ENCODE measurements around the gene LIMD2.

The LIMD2 gene

GRCh38 chr17:63699638-63700527 lies at the start of gene LIMD2:
TSS of gene LIMD2 (minus strand) at chr17:63700125. CDS start at chr17:63699298, 827 bp downstream.
- Histone ChIP-seq H3K4me1 (ENCODE audit: control insufficient read depth, insufficient read depth, low read length) (peaks cover 3% of the 10 kb centered on the region; the same call in 1 of the 2 replicates), H3K4me3 (ENCODE audit: low read depth, low read length) (peak within 1 kb of the TSS; percentile 55), H3K9me3 (ENCODE audit: control insufficient read depth, insufficient read depth, low read depth, low read length) (no peaks in the 10 kb centered on the region), H3K27ac (ENCODE audit: extremely low read depth, low read depth, low read length) (peak within 1 kb of the TSS; percentile 91), H3K36me3 (ENCODE audit: control insufficient read depth in 2 of 2, insufficient read depth in 1 of 2, low read length in 2 of 2) (peaks cover 3 to 51% of the 10 kb centered on the region in 2 experiments; a peak in 2 of 3 replicates)
- TF ChIP-seq ZSCAN30 (tag by site-specific recombination; IDR thresholded peaks at IDR 0.05) (0 out of 2 replicates have a peak, but pooled peaks have one; percentile 6), ZBTB26 (tag by site-specific recombination; optimal IDR thresholded peaks at IDR 0.05) (peak; percentile 39), KLF9 (tag by site-specific recombination; IDR thresholded peaks at IDR 0.05; ENCODE audit: low read depth) (no peak), ZNF449 (tag by site-specific recombination; IDR thresholded peaks at IDR 0.05) (no peak), MYNN (tag by site-specific recombination; IDR thresholded peaks at IDR 0.05; ENCODE audit: borderline replicate concordance) (no peak), ZNF341 (tag by site-specific recombination; IDR thresholded peaks at IDR 0.05; ENCODE audit: low read depth) (0 out of 2 replicates have a peak, but pooled peaks have one; percentile 27), IKZF3 (tag by site-specific recombination; IDR thresholded peaks at IDR 0.05) (0 out of 2 replicates have a peak, but pooled peaks have one; percentile 19)
- ChIA-PET POLR2A (interaction anchor here (1.3 to 1.5 kb wide), 2 partner anchors 10 to 78 kb away, joined by 5 to 7 read pairs; partner anchors contain the start of gene MAP3K3), CTCF (no interaction called here)

GRCh38 chr17:63741408-63742173 lies 41.7 kb upstream of the LIMD2 start, which contains the start of gene STRADA:
TSS of gene STRADA (minus strand) at chr17:63741799. CDS start at chr17:63728369, 13,430 bp downstream.
- H3K27ac ChIP-seq (ENCODE audit: extremely low read depth, low read depth, low read length) = peak within 1 kb of the TSS; percentile 95
- ChIA-PET CTCF (interaction anchor here (0.6 to 1.0 kb wide), 4 partner anchors 43 to 383 kb away, joined by 3 read pairs; no protein-coding TSS in a partner anchor), POLR2A (interaction anchor here (0.7 to 2.1 kb wide), 10 partner anchors 9 to 191 kb away, joined by 3 to 35 read pairs (median 5); partner anchors contain the start of genes CCDC47, DCAF7, DDX42 and MAP3K3)
- H3K36me3 ChIP-seq (ENCODE audit: control insufficient read depth in 2 of 2, insufficient read depth in 1 of 2, low read length in 2 of 2) = peaks cover 17 to 18% of the 10 kb centered on the region in 2 experiments
- peak within 1 kb of the TSS; percentile 87 for H3K4me3 ChIP-seq (ENCODE audit: low read depth, low read length)
- H3K4me1 ChIP-seq (ENCODE audit: control insufficient read depth, insufficient read depth, low read length) = peaks cover 6% of the 10 kb centered on the region; the same call in 1 of the 2 replicates
- no peaks in the 10 kb centered on the region for H3K9me3 ChIP-seq (ENCODE audit: control insufficient read depth, insufficient read depth, low read depth, low read length)
- TF ChIP-seq ZSCAN30 (tag by site-specific recombination; IDR thresholded peaks at IDR 0.05) (peak; percentile 54), ZNF548 (tag by site-specific recombination; IDR thresholded peaks at IDR 0.05) (no peak), ZNF404 (tag by site-specific recombination; IDR thresholded peaks at IDR 0.05) (no peak), ZNF707 (tag by site-specific recombination; IDR thresholded peaks at IDR 0.05) (no peak; the same call in 1 of the 2 replicates), ZNF202 (tag by site-specific recombination; IDR thresholded peaks at IDR 0.05; ENCODE audit: borderline replicate concordance) (no peak), PRDM6 (tag by site-specific recombination; IDR thresholded peaks at IDR 0.05) (peak; percentile 23; the same call in 1 of the 2 replicates), WT1 (tag by site-specific recombination; IDR thresholded peaks at IDR 0.05) (peak; percentile 62; the same call in 1 of the 2 replicates), PRDM10 (tag by site-specific recombination; IDR thresholded peaks at IDR 0.05) (peak; percentile 58), GLIS1 (tag by site-specific recombination; IDR thresholded peaks at IDR 0.05) (peak; percentile 69), SETDB1 (IDR thresholded peaks at IDR 0.05; ENCODE audit: insufficient read length, low read length) (no peak), AEBP2 (tag by site-specific recombination; IDR thresholded peaks at IDR 0.05; ENCODE audit: borderline replicate concordance) (no peak), ZNF747 (tag by site-specific recombination; IDR thresholded peaks at IDR 0.05) (no peak), BCL11A (tag by site-specific recombination; IDR thresholded peaks at IDR 0.05; ENCODE audit: low read depth) (0 out of 2 replicates have a peak, but pooled peaks have one; percentile 29), ZNF610 (tag by site-specific recombination; IDR thresholded peaks at IDR 0.05; ENCODE audit: borderline replicate concordance) (peak; percentile 70)
